ENCODE data around the gene LRRC26. TPM values are rescaled to one million over a fixed set of nuclear protein-coding genes. Genes with fewer than 3 reads are reported as not detected.
A peak's percentile ranks its signal among the peaks of the same experiment; 100 is the strongest.

Gene LRRC26
- total and polyA plus RNA-seq, 2 of the 13 experiments (the other 11 are each of a cell fraction or from before 2014, with no cell fraction given): not detected

DNA sequence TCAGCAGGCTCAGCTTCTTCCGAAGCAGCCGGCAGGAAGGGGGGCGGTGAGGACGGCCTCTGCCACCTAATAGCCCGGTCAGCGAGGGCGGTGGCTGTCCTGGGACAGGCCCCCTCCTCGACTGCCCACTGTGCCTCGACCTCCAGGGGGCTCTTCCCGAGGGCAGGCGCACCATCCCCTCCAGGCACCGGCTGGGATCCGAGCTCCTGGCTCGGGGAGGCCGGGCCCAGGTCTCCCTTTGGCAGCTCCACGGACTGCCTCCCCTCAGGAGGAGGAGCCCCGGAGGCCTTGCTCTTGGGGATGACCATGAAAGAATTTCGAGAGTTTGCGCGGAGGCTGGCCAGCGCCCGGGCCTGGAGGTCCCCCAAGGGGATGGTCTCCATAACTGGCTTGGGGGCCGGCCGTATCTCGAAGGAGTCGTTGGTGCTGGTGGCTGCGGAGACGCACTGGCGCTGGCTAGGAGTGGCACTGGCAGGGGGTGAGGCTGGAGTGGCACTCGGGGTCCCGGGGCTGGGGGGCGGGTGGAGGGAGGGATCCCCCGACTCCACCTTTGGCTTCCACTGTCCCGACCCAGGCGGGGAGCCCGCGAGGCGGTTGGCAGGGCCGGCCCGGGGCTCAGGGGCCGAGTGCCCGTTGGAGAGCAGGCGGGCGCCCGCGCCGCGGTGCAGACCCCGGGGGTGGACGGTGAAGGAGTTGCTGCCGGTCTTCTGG lies 29.7 kb upstream of the LRRC26 start (continued):
- TF ChIP-seq, protein P1, sequence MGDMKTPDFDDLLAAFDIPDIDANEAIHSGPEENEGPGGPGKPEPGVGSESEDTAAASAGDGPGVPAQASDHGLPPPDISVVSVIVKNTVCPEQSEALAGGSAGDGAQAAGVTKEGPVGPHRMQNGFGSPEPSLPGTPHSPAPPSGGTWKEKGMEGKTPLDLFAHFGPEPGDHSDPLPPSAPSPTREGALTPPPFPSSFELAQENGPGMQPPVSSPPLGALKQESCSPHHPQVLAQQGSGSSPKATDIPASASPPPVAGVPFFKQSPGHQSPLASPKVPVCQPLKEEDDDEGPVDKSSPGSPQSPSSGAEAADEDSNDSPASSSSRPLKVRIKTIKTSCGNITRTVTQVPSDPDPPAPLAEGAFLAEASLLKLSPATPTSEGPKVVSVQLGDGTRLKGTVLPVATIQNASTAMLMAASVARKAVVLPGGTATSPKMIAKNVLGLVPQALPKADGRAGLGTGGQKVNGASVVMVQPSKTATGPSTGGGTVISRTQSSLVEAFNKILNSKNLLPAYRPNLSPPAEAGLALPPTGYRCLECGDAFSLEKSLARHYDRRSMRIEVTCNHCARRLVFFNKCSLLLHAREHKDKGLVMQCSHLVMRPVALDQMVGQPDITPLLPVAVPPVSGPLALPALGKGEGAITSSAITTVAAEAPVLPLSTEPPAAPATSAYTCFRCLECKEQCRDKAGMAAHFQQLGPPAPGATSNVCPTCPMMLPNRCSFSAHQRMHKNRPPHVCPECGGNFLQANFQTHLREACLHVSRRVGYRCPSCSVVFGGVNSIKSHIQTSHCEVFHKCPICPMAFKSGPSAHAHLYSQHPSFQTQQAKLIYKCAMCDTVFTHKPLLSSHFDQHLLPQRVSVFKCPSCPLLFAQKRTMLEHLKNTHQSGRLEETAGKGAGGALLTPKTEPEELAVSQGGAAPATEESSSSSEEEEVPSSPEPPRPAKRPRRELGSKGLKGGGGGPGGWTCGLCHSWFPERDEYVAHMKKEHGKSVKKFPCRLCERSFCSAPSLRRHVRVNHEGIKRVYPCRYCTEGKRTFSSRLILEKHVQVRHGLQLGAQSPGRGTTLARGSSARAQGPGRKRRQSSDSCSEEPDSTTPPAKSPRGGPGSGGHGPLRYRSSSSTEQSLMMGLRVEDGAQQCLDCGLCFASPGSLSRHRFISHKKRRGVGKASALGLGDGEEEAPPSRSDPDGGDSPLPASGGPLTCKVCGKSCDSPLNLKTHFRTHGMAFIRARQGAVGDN (CRISPR knock-in tag; IDR thresholded peaks at IDR 0.05): peak; percentile 44; the same call in 1 of the 2 replicates
- TF ChIP-seq RBFOX2 (IDR thresholded peaks at IDR 0.05; ENCODE audit: low read depth, low read length) (peak; percentile 69), NFE2L2 (IDR thresholded peaks at IDR 0.05; ENCODE audit: low read length) (no peak), AHR (CRISPR knock-in tag; IDR thresholded peaks at IDR 0.05) (no peak), ZNF709 (CRISPR knock-in tag; IDR thresholded peaks at IDR 0.05) (0 out of 2 replicates have a peak, but pooled peaks have one; percentile 6), ZNF510 (CRISPR knock-in tag; IDR thresholded peaks at IDR 0.05; ENCODE audit: low read depth) (no peak), ZNF263 (CRISPR knock-in tag; IDR thresholded peaks at IDR 0.05) (peak; percentile 90), ETV6 (CRISPR knock-in tag; conservative IDR thresholded peaks at IDR 0.05) (no peak), SOX6 (IDR thresholded peaks at IDR 0.05) (no peak), SOX6 (CRISPR knock-in tag; IDR thresholded peaks at IDR 0.05) (no peak), GATAD1 (CRISPR knock-in tag; IDR thresholded peaks at IDR 0.05) (no peak), PAX8 (CRISPR knock-in tag; IDR thresholded peaks at IDR 0.05; ENCODE audit: borderline replicate concordance) (no peak), ZNF775 (CRISPR knock-in tag; IDR thresholded peaks at IDR 0.05; ENCODE audit: borderline replicate concordance) (no peak)
- TF ChIP-seq, protein P2, sequence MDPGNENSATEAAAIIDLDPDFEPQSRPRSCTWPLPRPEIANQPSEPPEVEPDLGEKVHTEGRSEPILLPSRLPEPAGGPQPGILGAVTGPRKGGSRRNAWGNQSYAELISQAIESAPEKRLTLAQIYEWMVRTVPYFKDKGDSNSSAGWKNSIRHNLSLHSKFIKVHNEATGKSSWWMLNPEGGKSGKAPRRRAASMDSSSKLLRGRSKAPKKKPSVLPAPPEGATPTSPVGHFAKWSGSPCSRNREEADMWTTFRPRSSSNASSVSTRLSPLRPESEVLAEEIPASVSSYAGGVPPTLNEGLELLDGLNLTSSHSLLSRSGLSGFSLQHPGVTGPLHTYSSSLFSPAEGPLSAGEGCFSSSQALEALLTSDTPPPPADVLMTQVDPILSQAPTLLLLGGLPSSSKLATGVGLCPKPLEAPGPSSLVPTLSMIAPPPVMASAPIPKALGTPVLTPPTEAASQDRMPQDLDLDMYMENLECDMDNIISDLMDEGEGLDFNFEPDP (CRISPR knock-in tag; conservative IDR thresholded peaks at IDR 0.05): no peak
- TF ChIP-seq, protein P3, sequence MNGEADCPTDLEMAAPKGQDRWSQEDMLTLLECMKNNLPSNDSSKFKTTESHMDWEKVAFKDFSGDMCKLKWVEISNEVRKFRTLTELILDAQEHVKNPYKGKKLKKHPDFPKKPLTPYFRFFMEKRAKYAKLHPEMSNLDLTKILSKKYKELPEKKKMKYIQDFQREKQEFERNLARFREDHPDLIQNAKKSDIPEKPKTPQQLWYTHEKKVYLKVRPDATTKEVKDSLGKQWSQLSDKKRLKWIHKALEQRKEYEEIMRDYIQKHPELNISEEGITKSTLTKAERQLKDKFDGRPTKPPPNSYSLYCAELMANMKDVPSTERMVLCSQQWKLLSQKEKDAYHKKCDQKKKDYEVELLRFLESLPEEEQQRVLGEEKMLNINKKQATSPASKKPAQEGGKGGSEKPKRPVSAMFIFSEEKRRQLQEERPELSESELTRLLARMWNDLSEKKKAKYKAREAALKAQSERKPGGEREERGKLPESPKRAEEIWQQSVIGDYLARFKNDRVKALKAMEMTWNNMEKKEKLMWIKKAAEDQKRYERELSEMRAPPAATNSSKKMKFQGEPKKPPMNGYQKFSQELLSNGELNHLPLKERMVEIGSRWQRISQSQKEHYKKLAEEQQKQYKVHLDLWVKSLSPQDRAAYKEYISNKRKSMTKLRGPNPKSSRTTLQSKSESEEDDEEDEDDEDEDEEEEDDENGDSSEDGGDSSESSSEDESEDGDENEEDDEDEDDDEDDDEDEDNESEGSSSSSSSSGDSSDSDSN (CRISPR knock-in tag; IDR thresholded peaks at IDR 0.05): peak; percentile 56
- TF ChIP-seq, protein P4, sequence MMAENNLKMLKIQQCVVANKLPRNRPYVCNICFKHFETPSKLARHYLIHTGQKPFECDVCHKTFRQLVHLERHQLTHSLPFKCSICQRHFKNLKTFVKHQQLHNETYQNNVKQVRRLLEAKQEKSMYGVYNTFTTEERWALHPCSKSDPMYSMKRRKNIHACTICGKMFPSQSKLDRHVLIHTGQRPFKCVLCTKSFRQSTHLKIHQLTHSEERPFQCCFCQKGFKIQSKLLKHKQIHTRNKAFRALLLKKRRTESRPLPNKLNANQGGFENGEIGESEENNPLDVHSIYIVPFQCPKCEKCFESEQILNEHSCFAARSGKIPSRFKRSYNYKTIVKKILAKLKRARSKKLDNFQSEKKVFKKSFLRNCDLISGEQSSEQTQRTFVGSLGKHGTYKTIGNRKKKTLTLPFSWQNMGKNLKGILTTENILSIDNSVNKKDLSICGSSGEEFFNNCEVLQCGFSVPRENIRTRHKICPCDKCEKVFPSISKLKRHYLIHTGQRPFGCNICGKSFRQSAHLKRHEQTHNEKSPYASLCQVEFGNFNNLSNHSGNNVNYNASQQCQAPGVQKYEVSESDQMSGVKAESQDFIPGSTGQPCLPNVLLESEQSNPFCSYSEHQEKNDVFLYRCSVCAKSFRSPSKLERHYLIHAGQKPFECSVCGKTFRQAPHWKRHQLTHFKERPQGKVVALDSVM (CRISPR knock-in tag; IDR thresholded peaks at IDR 0.05): peak; percentile 52; the same call in 1 of the 2 replicates
- TF ChIP-seq, protein P5, sequence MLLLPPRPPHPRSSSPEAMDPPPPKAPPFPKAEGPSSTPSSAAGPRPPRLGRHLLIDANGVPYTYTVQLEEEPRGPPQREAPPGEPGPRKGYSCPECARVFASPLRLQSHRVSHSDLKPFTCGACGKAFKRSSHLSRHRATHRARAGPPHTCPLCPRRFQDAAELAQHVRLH (CRISPR knock-in tag; IDR thresholded peaks at IDR 0.05; ENCODE audit: borderline replicate concordance, low read depth): 0 out of 2 replicates have a peak, but pooled peaks have one; percentile 1

Data from HepG2 (cell line).